GM19099 (cell line): ENCODE measurements around the gene C12orf57.
A peak's percentile ranks its signal among the peaks of the same experiment; 100 is the strongest.

Experiments
- POLR2A ChIP-seq: IDR thresholded peaks from 3 replicates; pipeline ENCODE4 v1.6.1; 2011; ENCODE audit warnings: low read depth; ENCODE audit not compliant: insufficient read length; ENCODE audit errors: extremely low read depth

Gene C12orf57, protein sequence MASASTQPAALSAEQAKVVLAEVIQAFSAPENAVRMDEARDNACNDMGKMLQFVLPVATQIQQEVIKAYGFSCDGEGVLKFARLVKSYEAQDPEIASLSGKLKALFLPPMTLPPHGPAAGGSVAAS

DNA sequence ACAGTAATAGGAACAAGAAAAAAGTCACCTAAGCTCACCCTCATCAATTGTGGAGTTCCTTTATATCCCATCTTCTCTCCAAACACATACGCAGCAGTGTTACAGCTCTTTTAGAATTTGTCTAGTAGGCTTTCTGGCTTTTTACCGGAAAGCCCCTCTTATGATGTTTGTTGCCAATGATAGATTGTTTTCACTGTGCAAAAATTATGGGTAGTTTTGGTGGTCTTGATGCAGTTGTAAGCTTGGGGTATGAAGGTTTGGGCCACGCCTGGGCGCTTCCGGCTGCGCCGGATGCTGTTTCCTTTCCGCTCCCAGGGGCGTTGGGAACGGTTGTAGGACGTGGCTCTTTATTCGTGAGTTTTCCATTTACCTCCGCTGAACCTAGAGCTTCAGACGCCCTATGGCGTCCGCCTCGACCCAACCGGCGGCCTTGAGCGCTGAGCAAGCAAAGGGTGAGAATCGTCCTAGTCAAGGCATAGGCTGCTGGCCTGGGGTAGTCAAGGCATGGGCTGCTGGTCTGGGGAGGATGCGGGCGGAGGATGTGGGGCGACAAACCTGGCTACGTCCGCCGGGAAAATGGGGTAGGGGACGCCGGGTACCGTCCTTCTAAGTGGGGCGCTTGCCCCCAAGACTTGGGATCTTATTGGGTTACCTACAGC, at the start of gene C12orf57, which contains the start of gene RNU7-1:
Gene C12orf57, plus strand, starts transcription at position 301 of the 659 bp plus-strand sequence. Its CDS starts 100 bp downstream, at position 401.
Gene RNU7-1, plus strand, starts transcription at position 95 of the 659 bp plus-strand sequence.
- TF ChIP-seq POLR2A, result peak; percentile 99

DNA sequence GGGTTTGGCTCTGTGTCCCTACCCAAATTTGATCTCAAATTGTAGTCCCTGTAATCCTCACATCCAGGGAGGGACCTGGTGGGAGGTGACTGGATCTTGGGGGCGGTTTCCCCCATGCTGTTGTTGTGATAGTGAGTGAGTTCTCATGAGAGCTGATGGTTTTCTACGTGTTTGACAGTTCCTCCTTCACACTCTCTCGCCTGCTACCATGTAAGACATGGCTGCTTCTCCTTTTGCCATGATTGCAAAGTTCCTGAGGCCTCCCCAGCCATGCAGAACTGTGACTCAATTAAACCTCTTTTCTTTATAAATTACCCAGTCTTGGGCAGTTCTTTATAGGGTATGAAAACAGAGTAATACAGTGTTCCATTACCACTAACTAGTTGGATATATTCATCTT, 49.5 kb upstream of the C12orf57 start:
- no peak for TF ChIP-seq POLR2A

DNA sequence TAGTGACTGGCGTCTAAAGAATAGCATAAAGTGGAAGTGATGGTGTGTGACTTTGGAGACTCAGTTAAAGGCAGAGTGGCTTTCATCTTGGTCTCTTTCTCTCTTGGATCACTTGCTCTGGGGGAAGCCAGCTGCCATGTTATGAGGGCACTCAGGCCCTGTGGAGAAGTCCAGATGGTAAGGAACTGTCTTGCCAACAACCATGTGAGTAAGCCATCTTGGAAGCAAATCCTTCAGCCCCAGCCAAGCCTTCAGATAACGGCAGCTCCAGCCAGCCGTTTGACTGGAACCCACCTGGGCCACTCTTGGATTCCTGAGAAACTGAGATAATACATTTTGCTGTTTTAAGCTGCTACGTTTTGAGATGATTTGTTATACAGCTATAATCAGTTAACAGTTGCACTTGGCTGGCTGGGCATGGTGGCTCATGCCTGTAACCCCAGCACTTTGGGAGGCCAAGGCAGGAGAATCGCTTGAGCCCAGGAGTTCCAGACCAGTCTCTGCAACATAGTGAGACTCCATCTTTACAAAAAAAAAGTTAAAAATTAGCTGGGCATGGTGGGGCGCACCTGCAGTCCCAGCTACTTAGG, 46.9 kb upstream of the C12orf57 start:
- TF ChIP-seq POLR2A, result no peak

DNA sequence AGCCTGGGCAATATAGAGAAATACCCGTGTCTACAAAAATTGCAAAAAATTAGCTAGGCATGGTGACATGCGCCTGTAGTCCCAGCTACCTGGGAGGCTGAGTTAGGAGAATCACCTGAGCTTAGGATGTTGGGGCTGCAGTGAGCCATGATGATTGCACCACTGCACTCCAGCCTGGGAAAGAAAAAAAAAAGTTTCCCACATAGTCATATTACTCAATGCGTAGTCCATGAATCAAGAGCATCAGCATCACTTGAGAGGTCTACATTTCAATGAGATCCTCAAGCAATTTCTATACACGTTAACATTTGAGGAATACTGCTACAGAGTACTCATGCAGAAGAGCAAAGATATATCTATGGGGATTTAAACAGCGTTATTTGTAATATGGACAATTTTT, 44.4 kb upstream of the C12orf57 start:
- no peak for TF ChIP-seq POLR2A

DNA sequence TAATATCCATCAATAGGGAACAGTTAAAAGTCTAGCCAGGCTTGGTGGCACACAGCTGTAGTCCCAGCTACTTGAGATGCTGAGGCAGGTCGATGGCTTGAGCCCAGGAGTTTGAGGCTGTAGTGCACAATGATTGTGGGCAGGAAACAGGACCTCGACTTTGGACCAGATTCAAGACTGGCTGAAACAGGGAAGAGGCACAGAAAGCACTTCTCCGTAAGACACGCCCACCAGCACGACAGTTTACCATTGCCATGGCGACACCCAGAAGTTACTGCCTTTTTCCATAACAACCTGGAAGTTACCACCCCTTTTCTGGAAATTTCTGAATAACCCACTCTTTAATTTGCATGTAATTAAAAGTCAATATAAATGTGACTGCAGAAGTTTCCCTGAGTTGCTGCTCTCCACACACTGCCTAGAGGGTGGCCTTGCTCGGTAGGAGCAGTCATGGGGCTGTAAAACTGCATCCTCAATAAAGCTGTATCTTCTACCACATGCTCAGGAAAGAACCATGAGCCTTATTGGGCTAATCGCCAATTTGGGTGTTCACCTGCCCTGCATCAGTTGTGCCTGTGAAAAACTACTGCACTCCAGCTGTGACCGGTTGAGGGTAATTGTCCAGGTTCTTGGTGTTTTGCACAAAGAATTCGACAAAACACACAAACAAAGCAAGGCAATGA, 43.8 kb upstream of the C12orf57 start:
- TF ChIP-seq POLR2A, result no peak

DNA sequence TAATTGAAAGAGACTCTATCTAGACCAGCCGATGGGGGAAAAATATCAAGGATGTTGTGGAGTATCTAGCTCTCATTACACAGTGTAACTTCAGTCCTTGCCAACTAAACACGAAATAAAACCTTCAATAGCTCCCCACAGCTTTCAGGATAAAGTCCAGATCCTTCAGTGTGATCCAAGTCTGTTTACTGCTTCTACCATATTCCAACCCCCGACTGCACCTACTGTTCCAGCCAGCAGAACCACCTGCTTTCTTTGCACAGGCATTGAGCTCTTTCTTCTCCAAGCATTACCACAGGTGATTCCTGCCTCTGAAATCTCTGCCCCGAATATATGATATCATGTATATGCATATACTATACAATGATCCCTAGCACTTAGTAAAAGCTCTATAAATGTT, 41.4 kb upstream of the C12orf57 start:
- TF ChIP-seq POLR2A, result no peak

DNA sequence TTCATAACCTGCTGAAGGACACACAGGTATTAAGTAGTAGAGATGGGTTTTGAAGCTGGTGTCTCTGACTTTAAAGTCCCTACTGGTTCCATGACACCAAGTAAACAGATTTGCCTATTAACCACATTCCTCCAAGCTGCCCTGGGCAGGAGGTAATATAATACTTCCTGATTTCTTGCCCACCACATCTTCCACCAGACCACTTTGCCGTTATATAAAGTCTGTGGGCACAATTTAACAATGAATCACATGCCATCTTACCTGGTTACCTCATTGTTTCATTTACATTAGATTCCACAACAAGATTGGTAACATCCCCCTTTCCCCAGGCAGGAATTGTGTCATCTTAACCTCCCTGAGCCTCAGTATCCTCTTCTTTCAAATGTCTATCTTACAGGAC, 40.1 kb upstream of the C12orf57 start:
- no peak for TF ChIP-seq POLR2A

DNA sequence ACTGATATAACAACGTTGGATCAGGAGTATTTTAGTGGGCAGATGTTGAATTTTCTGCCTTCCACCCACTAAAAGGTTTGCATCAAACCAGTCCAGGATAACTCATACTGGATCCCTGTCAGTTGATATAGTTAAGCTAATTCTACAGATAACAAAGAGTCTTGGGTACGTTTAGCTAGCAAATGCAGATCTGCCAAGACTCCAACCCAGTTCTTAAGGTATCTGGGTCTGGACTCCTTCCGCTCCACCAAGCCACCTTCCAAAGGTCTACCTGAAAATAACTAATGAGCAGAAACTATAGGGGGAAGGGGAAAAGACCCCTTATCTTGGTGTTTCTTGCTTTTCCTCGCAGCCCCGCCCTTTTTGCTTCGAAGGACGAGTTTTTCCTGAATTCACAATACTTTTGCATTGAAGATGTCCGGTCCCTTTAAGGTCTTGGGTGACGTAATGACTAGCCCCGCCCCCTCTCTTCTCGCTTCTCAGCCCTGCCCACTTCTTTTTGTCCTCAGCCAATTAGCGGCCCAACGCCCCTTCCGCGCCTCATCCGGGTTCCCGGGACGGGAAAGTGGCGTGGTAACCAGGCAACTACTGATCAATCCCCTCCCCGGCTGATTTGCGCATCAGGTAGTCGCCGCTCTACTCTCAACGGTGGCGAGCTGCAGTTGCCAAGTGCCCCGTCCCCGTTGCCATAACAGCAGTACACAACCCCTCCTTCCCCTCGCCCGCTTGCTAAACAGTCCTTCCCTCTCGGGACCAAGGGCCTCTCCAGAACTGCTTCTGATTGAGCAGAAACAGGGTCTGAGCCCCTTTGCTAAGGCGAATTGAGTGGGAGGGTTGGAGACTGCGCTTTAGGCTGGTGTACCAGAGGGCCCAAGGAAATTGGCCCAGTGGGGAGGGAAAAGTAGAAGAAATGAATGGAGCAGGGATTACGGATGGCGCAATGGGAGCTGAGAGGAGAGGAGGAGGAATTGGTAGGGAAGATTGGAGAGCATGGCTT, 39.2 kb upstream of the C12orf57 start, which contains the start of gene LRRC23:
Gene LRRC23, plus strand, starts transcription at position 543 of the 997 bp plus-strand sequence. CDS start 812 bp downstream, outside the sequence.
- TF ChIP-seq POLR2A, result peak; percentile 47

DNA sequence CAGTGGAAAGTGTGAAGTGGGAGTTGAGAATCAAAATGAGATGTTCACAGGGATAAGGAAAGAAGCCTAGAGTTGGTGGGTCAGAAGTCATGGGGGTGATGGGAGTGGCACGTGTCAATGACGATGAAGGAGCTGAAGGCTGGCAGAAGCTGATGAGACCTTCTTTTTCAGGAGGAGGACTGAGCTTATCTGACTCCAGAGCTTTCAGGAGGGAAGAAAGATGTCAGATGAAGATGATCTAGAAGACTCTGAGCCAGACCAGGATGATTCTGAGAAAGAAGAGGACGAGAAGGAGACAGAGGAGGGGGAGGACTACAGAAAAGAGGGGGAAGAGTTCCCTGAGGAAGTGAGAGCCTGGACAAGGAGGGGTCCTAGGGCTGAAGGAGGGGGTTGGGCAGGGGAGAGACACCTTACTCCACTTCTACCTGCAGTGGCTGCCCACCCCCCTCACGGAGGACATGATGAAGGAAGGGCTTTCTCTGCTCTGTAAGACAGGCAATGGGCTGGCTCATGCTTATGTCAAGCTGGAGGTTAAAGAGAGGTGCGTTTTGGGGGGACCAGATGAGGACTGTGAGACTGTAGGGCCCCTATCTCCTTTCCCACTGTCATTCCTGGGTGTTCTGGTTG, 38.3 kb upstream of the C12orf57 start:
- no peak for TF ChIP-seq POLR2A

DNA sequence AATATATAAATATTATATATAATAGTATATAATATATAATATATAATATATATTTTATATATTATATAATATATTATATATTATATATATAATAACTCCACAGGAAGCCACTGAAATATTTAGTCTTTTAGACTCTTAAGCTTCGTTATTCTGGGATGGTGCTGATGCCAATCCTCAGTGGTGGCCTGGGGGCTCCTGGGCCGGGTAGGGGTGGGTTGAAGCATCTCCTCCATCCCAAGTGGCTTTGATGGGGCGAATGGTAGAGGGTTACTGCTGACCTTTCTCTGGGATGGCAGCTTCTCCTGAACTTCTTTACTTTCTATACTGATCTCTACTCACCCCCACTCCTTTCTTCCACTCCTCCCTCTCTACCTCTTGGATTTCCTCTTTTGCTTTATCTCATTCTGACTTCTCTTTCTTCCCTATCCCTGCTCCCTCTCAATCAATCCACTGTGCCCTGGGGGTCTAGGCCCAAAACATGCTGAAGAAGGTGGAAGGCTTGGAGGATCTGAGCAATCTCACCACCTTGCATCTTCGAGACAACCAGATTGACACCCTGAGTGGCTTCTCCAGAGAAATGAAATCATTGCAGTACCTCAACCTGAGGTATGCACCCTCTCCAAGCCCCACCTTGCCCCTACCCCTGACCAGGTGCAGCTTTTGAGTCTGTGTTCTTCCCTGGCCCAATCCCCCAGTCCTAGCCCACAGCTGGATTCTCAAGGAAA, 34.2 kb upstream of the C12orf57 start:
- TF ChIP-seq POLR2A, result no peak

DNA sequence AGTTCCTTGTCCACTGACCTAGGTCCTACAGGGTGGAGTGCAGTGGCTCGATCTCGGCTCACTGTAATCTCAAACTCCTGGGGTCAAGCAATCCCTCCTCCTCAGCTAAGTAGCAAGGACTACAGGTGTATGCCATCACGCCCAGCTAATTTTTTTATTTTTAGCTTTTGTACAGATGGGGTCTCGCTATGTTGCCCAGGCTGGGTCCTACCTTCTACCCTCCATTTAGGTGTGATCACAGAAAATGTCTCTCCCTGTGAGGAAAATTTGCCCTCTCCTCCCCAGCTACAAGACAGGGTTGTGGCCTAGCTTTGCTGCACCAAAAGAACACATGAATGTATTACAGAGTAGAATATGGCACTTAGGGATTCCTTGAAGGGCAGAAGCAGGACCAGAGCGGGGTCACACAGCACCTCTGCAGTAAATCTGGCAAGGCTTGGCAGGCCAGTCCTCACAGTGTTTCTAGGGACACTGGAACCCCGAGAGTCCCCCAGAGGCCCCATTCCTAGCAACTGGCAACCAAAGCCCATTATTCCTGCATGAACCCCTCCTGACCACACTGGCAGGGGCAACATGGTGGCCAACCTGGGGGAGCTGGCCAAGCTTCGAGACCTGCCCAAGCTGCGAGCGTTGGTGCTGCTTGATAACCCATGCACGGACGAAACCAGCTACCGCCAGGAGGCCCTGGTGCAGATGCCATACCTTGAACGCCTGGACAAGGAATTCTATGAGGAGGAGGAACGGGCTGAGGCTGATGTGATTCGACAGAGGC, 31.5 kb upstream of the C12orf57 start:
- TF ChIP-seq POLR2A, result no peak

DNA sequence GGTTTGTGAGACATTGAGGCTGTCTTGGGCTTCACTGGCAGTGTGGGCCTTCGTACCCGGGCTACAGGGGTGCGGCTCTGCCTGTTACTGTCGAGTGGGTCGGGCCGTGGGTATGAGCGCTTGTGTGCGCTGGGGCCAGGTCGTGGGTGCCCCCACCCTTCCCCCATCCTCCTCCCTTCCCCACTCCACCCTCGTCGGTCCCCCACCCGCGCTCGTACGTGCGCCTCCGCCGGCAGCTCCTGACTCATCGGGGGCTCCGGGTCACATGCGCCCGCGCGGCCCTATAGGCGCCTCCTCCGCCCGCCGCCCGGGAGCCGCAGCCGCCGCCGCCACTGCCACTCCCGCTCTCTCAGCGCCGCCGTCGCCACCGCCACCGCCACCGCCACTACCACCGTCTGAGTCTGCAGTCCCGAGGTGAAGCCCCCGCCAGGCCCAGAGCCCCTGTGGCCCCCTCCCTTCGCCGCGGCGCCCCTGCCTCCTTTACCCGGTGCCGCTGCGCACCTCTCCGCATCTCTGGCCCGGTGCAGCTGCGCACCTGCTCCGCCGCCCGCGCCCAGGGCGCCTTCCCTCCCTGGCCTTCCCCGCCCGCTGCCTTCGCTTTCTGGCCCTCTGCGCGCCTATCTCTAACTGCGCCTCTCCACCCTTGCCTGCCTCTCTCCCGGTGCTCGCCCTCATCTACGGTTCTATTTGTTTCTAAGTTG, 29.4 kb upstream of the C12orf57 start, which contains the start of gene ENO2:
Gene ENO2, plus strand, starts transcription at position 335 of the 701 bp plus-strand sequence. CDS start 1,253 bp downstream, outside the sequence.
- peak; percentile 47 for TF ChIP-seq POLR2A
